ENCODE results near the gene KRT4.

Gene KRT4

GRCh38 chr12:52821826-52822660 is 8.1 kb upstream of the KRT4 start:
- no peak for DNase-seq

GRCh38 chr12:52821071-52821730 is 7.3 kb upstream of the KRT4 start:
- no peak for DNase-seq

DNA sequence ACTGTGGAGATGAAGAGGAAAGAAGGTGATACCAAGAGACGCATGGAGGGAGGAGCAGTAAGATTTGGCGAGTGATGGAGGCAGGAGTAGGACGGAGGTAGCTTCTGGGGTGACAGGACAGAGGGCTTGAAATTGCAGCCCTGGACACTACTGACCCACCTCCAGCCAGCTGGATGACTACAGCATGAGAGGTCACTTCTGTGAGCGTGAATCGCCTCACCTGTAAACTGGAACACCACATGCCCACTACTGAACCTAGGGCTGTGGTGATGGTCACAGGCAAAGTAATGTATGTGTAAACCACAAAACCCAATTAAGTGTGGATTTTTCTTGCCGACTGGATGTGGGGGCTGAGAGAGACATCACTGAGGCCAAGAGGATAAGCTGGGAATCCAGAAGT is 6.6 kb upstream of the KRT4 start:
- no peak for DNase-seq

DNA sequence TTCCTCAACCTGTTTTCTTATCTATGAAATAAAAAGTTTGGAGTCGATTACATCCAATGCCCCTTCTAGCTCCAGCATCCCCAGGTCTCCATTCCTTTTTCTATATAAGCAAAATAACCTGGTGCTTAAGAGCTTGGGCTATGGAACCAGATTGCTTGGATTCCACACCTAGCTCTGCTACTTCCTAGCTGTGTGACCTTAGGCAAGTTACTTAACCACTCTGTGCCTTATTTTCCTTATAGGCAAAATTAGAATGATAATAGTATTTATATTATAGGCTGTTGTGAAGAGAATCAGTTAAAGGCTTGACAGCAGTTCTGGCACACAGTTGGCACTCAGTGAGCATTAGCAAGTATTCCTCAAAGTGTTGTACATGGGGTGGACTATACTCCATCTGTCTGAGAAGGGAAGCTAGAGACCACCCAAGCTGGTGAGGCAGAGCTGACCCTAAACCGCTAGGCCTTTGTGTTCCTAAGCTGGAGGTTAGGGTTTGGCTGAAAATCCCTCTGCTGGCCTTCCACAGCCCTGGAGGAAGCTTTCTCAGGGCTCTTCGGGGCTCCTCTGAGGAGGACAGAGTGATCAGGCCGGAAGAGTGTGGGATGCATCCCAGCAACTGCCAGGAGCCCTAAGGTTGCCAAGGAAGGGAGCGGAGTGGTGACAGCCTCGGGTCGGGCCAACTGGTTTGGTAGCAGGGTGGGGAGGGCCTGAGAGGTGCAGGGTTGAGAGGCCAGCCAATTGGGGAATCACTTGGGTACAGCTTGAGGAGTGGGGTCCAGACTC is 6.0 kb upstream of the KRT4 start:
- no peak for DNase-seq

DNA sequence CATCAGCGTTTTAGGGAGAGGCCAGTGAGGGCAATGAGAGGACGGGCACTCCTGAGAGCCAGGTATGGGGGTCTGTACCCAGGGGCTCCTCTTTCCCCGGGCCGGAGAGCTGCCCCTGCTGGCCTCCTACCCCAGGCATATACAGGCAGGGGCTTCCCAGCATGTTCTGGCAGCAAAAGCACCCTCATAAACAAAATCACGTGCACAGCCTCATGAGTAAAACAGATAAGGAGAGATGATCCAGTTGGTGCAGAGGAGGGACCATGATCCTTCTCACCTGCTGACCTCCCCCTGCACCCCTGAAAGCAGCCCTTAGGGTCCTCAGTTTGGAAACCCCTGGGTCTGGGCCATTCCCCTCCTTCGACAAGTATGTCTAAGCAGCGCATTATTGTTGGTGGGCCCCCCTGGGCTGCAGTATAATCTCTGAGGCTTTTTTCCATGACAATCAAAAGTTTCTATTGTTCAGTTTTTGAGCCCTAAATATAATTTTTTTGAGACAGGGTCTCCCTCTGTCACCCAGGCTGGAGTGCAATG is 5.0 kb upstream of the KRT4 start:
- no peak for DNase-seq

GRCh38 chr12:52818388-52818787 is 4.5 kb upstream of the KRT4 start:
- no peak for DNase-seq

- no peak for DNase-seq
Measured at GRCh38 chr12:52817699-52818238, 3.9 kb upstream of the KRT4 start.

DNA sequence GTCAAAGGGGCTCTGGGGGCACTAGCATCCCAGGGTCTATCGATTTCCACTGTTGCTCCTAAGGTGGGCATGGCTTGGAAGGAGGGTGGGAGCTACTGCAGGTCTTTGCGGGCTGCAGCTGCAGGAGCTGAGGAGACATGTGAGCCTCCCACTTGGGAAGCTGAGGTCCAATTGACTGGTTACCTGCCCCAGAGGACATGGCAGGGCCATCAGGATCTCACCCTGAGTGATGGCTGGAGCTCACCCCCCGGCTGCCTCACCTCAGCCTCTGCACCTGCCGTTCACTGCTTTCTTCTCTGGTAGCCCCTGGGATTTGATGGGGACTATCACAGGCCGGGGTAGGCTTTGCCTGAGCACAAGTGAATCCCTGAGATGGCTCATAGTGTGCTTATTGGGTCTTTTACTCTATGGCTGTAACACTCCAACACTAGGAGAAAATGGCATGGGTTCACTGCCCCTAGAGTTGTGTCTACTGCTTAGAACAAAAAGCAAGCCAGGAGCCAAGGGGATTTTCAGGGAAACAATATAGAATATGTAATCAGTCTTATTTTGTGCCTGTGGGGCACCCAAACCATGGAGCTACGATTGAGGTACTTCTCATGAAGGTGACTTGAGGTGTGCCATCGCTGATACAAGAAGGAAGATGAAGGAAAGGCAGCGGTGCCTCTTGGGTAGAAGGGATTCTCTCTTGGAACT is 3.2 kb upstream of the KRT4 start:
- no peak for DNase-seq

DNA sequence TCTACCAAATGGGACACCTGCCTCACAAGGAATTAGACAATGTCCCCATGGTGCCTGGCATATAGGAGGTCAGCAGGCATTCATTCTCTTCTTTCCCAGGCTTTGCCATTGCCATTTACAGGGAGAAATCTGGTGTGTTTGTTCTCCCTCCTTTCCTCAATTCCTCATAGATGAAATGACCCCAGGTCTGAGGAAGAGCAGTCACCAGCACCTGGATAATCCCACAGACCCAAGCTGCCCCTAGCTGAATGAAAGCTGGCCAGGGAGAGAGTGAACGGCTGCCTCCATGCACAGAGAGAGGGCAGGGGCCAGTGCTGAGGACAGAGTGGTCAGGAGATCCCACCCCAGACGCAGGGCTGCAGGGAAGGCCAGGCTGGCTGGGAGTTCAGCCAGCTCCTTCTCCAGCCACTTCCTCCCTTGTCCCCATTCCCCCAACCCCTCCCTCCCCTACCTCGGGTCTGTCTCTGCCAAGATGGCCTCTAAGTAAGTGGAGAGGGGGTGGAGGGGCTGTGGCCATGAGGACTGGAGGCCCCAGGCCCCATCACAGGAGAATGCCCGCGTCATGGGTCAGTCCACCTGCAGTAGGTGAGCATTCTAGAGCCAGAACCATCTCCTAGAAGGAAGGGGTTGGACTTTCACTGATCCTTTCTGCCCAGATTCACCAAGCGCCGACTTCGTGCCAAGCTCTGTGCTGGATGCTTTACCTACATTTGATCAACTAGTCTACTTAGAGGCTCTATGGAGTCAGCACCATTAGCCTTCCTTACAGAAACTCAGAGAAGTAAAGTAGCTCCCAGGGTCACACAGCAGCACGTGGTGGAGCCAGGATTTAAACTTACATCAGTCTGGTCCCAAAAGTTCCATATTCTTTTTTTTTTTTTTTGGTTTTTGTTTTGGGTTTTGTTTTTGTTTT is 2.0 kb upstream of the KRT4 start:
- no peak for DNase-seq

- DNase-seq, result no peak
Measured at GRCh38 chr12:52815161-52815560, 1.2 kb upstream of the KRT4 start.

DNA sequence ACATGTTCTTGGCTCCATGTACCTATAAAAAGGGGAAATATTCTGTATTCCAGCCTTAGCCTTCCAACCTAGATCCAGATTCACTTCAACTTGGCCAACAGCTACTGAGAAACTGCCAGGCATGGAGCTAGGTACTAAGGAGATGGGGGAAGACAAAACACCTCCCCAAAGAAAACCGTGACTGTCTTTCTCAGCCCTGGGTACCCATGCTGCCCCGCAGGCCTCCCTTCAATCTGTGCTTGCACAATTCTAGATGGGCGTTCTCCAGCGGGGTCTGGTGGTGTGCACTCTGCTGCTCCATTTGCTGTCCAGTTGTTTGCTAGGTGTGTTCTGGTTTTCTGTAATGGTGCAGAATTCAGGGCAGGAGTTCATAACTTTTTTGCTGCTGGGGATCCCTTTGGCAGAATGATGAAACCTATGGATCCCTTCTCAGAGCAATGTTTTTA is 817 bp upstream of the KRT4 start:
- no peak for DNase-seq

DNA sequence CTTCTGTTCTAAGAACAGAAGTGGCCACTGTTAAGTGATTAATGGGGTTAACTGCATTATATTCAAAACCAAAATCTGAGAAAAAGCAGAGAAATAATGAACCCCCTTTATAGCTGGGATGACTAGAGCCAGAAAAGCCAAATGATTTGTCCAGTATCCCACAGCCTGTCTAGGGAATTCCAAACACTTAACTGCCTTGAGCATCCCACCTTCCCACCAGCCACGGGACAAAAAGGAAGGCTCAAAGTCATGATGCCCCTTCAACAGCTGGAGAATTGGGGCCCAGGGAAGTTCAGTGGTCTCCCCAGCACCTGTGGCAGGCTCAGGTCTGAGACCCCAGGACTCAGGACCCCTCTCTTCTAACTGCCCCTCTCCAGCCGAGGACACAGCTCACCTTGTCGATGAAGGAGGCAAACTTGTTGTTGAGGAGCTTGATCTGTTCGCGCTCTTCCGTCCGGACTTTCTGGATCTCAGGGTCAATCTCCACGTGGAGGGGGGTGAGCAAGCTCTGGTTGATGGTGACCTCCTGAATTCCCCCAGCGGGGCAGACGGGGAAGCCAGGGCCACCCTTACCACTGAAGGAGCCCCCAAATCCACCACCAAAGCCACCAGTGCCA is 605 bp downstream of the KRT4 start:
- no peak for DNase-seq

DNA sequence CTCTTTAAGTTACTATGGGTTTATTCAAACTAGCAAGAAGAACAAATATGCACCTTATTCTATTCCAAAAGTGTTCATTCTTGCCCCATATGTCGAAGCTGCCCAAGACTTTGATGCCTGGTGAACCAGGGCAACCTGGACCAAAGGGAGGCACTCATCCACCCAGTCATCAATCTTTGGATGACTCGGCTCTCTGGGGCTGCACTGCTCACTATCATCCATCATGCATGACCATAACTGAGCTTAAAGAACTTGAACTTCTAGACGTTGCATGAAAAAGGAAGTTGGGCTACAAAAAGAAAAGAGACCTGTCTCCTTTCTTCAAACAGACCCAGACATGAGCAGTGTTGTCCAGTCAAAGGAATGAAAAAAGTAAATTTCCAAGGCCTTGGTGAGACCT is 1.2 kb downstream of the KRT4 start:
- no peak for DNase-seq

DNA sequence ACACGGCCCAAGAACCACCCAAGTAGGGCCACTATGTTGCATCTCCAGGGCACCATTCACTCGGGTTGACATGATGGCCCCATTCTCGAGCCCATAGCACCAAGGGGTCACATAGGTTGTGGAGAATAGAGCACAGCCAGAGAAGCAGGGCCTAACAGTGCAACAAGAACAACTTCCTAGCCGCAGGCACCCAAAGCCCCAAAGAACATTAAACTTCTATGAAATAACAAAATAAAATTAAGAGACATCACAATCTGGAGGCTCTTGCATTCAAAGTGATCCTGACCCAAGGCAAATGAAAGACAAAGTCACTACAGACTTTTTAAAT is 1.9 kb downstream of the KRT4 start:
- no peak for DNase-seq

DNA sequence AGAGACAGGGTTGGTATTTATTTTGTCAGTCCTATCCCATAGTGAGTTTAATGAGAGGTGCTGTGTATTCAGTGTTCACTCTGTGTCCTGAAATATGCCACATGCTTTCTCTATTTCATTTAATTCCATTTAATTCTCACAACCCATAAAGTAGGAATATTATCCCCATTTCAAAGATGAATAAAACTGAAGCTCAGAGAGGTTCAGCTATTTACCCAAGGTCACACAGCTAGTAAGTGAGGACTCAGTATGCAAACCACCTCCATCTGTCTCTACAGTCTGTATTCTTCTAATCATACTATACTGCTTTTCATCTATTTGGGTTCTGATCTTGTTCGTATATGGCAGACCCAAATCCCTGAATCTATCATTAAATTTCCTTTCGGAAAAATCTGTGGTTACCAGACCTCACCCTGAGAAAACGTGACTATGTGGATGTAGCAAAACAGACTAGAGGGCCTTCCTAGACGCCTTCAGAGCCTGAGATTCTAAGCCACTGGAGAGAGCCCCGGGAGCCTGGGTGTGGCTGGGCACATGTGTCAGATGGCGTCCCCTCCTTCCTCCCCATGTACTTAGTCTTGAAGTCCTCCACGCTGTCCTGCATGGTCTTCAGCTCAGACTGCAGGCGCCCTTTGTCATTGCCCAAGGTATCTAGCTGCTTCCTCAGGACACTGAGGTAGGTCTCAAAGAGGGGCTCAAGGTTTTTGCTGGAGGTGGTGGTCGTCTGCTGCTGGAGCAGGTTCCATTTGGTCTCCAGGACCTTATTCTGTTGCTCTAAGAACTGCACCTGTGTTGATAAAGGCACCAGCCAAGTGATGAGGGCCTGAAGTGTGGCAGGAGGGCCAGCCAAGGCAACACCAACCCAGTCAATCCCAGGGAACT is 2.5 kb downstream of the KRT4 start:
- DNase-seq, result no peak

DNA sequence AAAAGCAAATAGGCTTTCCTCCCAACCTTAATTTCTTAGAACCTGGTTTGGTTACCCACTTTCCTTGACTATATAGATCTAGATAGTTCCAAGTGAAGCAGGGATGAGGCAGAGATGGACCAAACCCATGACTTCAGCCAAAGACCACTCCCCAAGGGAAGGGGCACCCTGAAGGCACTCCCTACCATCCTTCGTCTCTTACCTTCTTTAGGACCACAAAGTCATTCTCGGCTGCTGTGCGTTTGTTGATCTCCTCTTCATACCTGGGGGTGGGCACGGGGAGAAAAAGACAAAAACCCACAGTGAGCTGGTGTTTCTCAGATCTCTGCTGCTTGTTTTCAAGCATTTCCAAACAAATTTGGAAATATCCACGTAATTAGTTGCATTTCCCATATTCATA is 3.4 kb downstream of the KRT4 start:
- DNase-seq, result no peak

DNA sequence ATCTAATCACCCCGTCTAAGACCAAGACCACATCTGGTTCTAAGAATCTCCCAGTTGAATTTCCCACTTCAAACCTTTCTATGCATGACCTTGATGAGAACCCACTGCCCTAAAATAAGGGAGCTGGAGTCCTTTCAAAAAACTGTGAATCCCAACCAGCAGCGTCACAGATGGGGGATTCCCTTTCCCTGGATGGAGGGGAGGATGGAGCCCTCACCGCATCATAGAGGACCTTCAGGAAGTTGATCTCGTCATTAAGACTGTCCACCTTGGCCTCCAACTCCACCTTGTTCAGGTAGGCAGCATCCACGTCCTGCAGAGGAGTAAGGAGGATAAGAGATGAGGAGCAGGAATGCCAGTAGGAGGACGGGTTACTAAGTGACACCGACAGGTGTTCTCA is 4.8 kb downstream of the KRT4 start:
- no peak for DNase-seq

GRCh38 chr12:52808573-52809160 is 5.2 kb downstream of the KRT4 start:
- DNase-seq, result no peak

Data from activated CD4-positive, alpha-beta T cell treated with anti-CD3 and anti-CD28 coated beads for 48 hours (primary cell).